Natural killer cell (primary cell): ENCODE results near the gene CDH13. TPM values are rescaled to one million over a fixed set of nuclear protein-coding genes. Genes with fewer than 3 reads are reported as not detected.

Experiments used
- ATAC-seq, 3 donors: fragments of 150-1000 bp in 2 of 3; fragments of 200-7000 bp in 1 of 3; cut with Tn5 transposase; 1 replicate in 1 of 3; 2 replicates in 2 of 3; pipeline ENCODE4 v1.10.0; 2021; ENCODE audit warnings: mild to moderate bottlenecking in 2 of 3, moderate library complexity in 2 of 3
- DNase-seq, 2 donors: peaks; one replicate each; pipeline versions ENCODE4 v3.0.0 to v3.0.0-alpha.2; 2013 to 2021; ENCODE audit warnings: mixed read lengths in 1 of 2
- H3K27ac ChIP-seq: one replicate; pipeline ENCODE4 v1.5.1; 2013; ENCODE audit warnings: mild to moderate bottlenecking, low read length
- H3K27me3 ChIP-seq: one replicate; pipeline ENCODE4 v1.6.1; 2013; ENCODE audit warnings: low read length; ENCODE audit not compliant: control insufficient read depth, insufficient read depth
- H3K36me3 ChIP-seq: one replicate; pipeline ENCODE4 v1.6.1; 2013; ENCODE audit warnings: low read length; ENCODE audit not compliant: control insufficient read depth, insufficient read depth
- H3K4me1 ChIP-seq: one replicate; pipeline ENCODE4 v1.6.1; 2013; ENCODE audit warnings: low read length; ENCODE audit not compliant: control insufficient read depth, insufficient read depth
- H3K4me3 ChIP-seq: one replicate; pipeline ENCODE4 v1.5.1; 2013; ENCODE audit warnings: low read length
- H3K9me3 ChIP-seq: one replicate; pipeline ENCODE4 v1.6.1; 2013; ENCODE audit warnings: low read length; ENCODE audit not compliant: control insufficient read depth, insufficient read depth
- H3K27ac Mint-ChIP-seq, 2 donors: one replicate each; pipeline ENCODE4 v1.8.0; 2022; ENCODE audit warnings: mild to moderate bottlenecking in 2 of 2, mixed read lengths in 2 of 2, moderate library complexity in 1 of 2
- H3K27me3 Mint-ChIP-seq, 2 donors: one replicate each; pipeline ENCODE4 v1.8.0; 2022; ENCODE audit warnings: low read depth in 2 of 2, mixed read lengths in 2 of 2
- H3K36me3 Mint-ChIP-seq: one replicate; pipeline ENCODE4 v1.8.0; 2022; ENCODE audit warnings: mixed read lengths
- H3K4me1 Mint-ChIP-seq, 2 donors: one replicate each; pipeline ENCODE4 v1.8.0; 2022; ENCODE audit warnings: mixed read lengths in 2 of 2
- H3K4me3 Mint-ChIP-seq: one replicate; pipeline ENCODE4 v1.8.0; 2022; ENCODE audit warnings: mild to moderate bottlenecking, moderate library complexity, mixed read lengths
- H3K9me3 Mint-ChIP-seq, 2 donors: one replicate each; pipeline ENCODE4 v1.8.0; 2022; ENCODE audit warnings: mixed read lengths in 2 of 2
- CTCF ChIP-seq: fragments of 200-600 bp; IDR thresholded peaks from one replicate; pipeline ENCODE4 v1.8.0; 2022; ENCODE audit warnings: antibody characterized with exemption
- WGBS: methylation state at CpG from one replicate; pipeline ENCODE4 v1.1.7; 2013; ENCODE audit warnings: missing lambda C conversion rate; ENCODE audit not compliant: insufficient coverage; 5-methylcytosine and 5-hydroxymethylcytosine counted together
- intact Hi-C: fragments of 100-400 bp; cut with micrococcal nuclease; formaldehyde crosslinking; loops from one replicate; pipeline ENCODE4 v1.14.2; 2022
- total RNA-seq, 4 donors: library from RNA; stranded (reverse); fragments of 120-200 nt in 1 of 4; gene quantifications; one replicate each; pipeline versions ENCODE4 v1.2.3 to v1.2.4, GENCODE V29; 2013 to 2022

Gene CDH13
- total RNA-seq, 3 donors from 2014 or later (not counting 1 experiment from before 2014, with no cell fraction given): not detected

GRCh38 chr16:83530293-83530692 lies 903.5 kb downstream of the CDH13 start:
- no peak for ATAC-seq

GRCh38 chr16:83532634-83533033 lies 905.9 kb downstream of the CDH13 start:
- no peak overlapping the region for H3K4me3 ChIP-seq
- intact Hi-C loops: no loop called here

More at GRCh38 chr16:83530293-83530692, 903.5 kb downstream of the CDH13 start:
- Histone ChIP-seq H3K4me1 (no peaks in the 10 kb centered on the region), H3K36me3 (no peaks in the 10 kb centered on the region), H3K27ac (no peak overlapping the region), H3K27me3 (no peaks in the 10 kb centered on the region), H3K9me3 (no peaks in the 10 kb centered on the region), H3K4me3 (no peak overlapping the region)
- Mint-ChIP-seq H3K9me3 (no peaks in the 10 kb centered on the region), H3K4me3 (no peak overlapping the region), H3K27ac (no peak overlapping the region), H3K36me3 (no peaks in the 10 kb centered on the region), H3K27me3 (peaks cover 0 to 3% of the 10 kb centered on the region in 2 donors), H3K4me1 (no peaks in the 10 kb centered on the region)
- intact Hi-C loops: no loop called here
- no peak for DNase-seq
- TF ChIP-seq CTCF: no peak
- 58% methylated on average over 3 of the region's 3 CpGs for WGBS

GRCh38 chr16:83533193-83533592 lies 906.4 kb downstream of the CDH13 start:
- no peaks in the 10 kb centered on the region for H3K9me3 ChIP-seq
- 80% methylated on average over 9 of the region's 11 CpGs for WGBS
- ATAC-seq: no peak
- no peaks in the 10 kb centered on the region for H3K36me3 ChIP-seq
- H3K4me1 ChIP-seq: no peaks in the 10 kb centered on the region
- intact Hi-C loops: no loop called here
- no peak overlapping the region for H3K4me3 Mint-ChIP-seq
- H3K27ac Mint-ChIP-seq: no peak overlapping the region
- no peak overlapping the region for H3K4me3 ChIP-seq
- no peak for DNase-seq
- peaks cover 0 to 8% of the 10 kb centered on the region in 2 donors for H3K9me3 Mint-ChIP-seq
- H3K36me3 Mint-ChIP-seq: no peaks in the 10 kb centered on the region
- peaks cover 0 to 3% of the 10 kb centered on the region in 2 donors for H3K27me3 Mint-ChIP-seq
- no peaks in the 10 kb centered on the region for H3K27me3 ChIP-seq
- no peak overlapping the region for H3K27ac ChIP-seq
- TF ChIP-seq CTCF: no peak
- no peaks in the 10 kb centered on the region for H3K4me1 Mint-ChIP-seq

More at GRCh38 chr16:83532634-83533033, 905.9 kb downstream of the CDH13 start:
- ATAC-seq (no peak), DNase-seq (no peak)
- Mint-ChIP-seq H3K4me1 (no peaks in the 10 kb centered on the region), H3K9me3 (peaks cover 0 to 8% of the 10 kb centered on the region in 2 donors), H3K27me3 (peaks cover 0 to 3% of the 10 kb centered on the region in 2 donors), H3K4me3 (no peak overlapping the region), H3K36me3 (no peaks in the 10 kb centered on the region), H3K27ac (no peak overlapping the region)
- no peaks in the 10 kb centered on the region for H3K36me3 ChIP-seq
- H3K4me1 ChIP-seq: no peaks in the 10 kb centered on the region
- H3K9me3 ChIP-seq: no peaks in the 10 kb centered on the region
- TF ChIP-seq CTCF: no peak
- no peaks in the 10 kb centered on the region for H3K27me3 ChIP-seq
- H3K27ac ChIP-seq: no peak overlapping the region
- WGBS: 91% methylated on average over 12 of the region's 12 CpGs

GRCh38 chr16:83538707-83539106 lies 911.9 kb downstream of the CDH13 start:
- Histone ChIP-seq H3K36me3 (no peaks in the 10 kb centered on the region), H3K4me3 (no peak overlapping the region), H3K27me3 (no peaks in the 10 kb centered on the region), H3K27ac (no peak overlapping the region), H3K9me3 (no peaks in the 10 kb centered on the region), H3K4me1 (no peaks in the 10 kb centered on the region)
- Mint-ChIP-seq H3K36me3 (no peaks in the 10 kb centered on the region), H3K27ac (no peak overlapping the region), H3K4me3 (no peak overlapping the region), H3K9me3 (peaks cover 0 to 12% of the 10 kb centered on the region in 2 donors), H3K27me3 (peaks cover 0 to 6% of the 10 kb centered on the region in 2 donors), H3K4me1 (no peaks in the 10 kb centered on the region)
- DNase-seq (no peak), ATAC-seq (no peak)
- TF ChIP-seq CTCF: no peak
- intact Hi-C loops: no loop called here
- 88% methylated on average over 2 of the region's 2 CpGs for WGBS
